Measurements from ENCODE around the gene MBTPS1. TPM values are rescaled to one million over a fixed set of nuclear protein-coding genes. Genes with fewer than 3 reads are reported as not detected.

The MBTPS1 gene
- polyA plus RNA-seq, 1 donor from 2014 or later: 66.9 TPM

- H3K79me2 ChIP-seq (replicated peaks; ENCODE audit: insufficient read depth, low read length): no peaks in the 10 kb centered on the region
- no peak overlapping the region for H3K4me3 ChIP-seq (ENCODE audit: low read length)
- no peaks in the 10 kb centered on the region for H3K9me2 ChIP-seq (ENCODE audit: insufficient read depth, low read length)
- H3F3A ChIP-seq (ENCODE audit: insufficient read depth, low read length, poor library complexity, severe bottlenecking): no peaks in the 10 kb centered on the region
- H3K27me3 ChIP-seq (ENCODE audit: insufficient read depth, low read depth, low read length): no peaks in the 10 kb centered on the region
- peaks cover 15% of the 10 kb centered on the region for H3K36me3 ChIP-seq (ENCODE audit: insufficient read depth, low read length)
- H3K9me3 ChIP-seq (ENCODE audit: low read length): no peaks in the 10 kb centered on the region
- no peak overlapping the region for H2AFZ ChIP-seq (ENCODE audit: low read depth, low read length)
- H3K4me2 ChIP-seq (ENCODE audit: low read length): no peak overlapping the region
- H3K9ac ChIP-seq (ENCODE audit: low read length): no peak overlapping the region
- H4K20me1 ChIP-seq (ENCODE audit: insufficient read depth): no peaks in the 10 kb centered on the region
- H3K27ac ChIP-seq (ENCODE audit: low read length): no peak overlapping the region
- TF ChIP-seq EP300 (conservative IDR thresholded peaks at IDR 0.05; ENCODE audit: poor library complexity, severe bottlenecking) (no peak), MXI1 (conservative IDR thresholded peaks at IDR 0.05; ENCODE audit: poor library complexity, severe bottlenecking) (no peak), CTCF (IDR thresholded peaks at IDR 0.05; ENCODE audit: poor library complexity, severe bottlenecking) (no peak)
Observed at GRCh38 chr16:84069540-84069939, 47.2 kb downstream of the MBTPS1 start.

DNA sequence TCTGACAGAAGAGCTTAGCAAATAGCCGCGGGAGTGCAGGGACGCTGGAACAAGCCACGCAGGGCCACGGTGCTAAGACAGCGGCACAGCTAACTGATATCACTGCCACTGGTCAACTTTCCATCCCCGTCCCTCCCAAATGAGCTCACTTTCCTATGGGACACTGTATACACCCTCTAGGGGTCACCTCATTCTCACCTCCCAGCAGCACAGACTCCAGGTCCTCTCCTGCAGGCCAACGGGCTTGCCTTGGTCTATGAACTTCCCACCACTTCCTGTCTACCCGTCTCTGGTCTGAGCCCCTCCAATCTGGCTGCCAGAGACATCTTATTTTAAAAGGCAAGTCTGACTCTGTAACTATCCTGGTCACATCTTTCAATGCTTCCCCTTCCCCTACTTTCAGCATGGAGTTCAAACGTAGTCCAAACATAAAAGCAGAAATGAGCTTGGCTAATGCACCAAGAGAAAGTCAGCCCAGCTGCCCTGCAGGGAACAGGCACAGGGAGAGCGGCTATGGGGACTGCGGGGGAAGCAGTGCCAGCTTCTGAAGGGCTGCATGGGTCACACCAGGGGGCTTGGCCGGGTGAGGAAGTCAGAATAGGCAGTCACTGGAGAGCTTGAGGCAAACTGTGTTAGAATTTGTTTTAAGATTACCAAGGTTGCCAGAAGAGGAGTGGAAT is 47.8 kb downstream of the MBTPS1 start:
- TF ChIP-seq TAF1 (IDR thresholded peaks at IDR 0.05; ENCODE audit: low read depth) (no peak), SMC3 (conservative IDR thresholded peaks at IDR 0.05; ENCODE audit: poor library complexity) (no peak), EZH2 (IDR thresholded peaks at IDR 0.05; ENCODE audit: borderline replicate concordance, insufficient read depth, low read length, poor library complexity, severe bottlenecking) (no peak), MXI1 (conservative IDR thresholded peaks at IDR 0.05; ENCODE audit: poor library complexity, severe bottlenecking) (no peak), EP300 (conservative IDR thresholded peaks at IDR 0.05; ENCODE audit: poor library complexity, severe bottlenecking) (no peak), RAD21 (conservative IDR thresholded peaks at IDR 0.05) (no peak), REST (IDR thresholded peaks at IDR 0.05; ENCODE audit: borderline replicate concordance) (no peak), CTCF (IDR thresholded peaks at IDR 0.05; ENCODE audit: poor library complexity, severe bottlenecking) (no peak)
- H3K9ac ChIP-seq (ENCODE audit: low read length): no peak overlapping the region
- no peaks in the 10 kb centered on the region for H3K79me2 ChIP-seq (replicated peaks; ENCODE audit: insufficient read depth, low read length)
- no peaks in the 10 kb centered on the region for H3F3A ChIP-seq (ENCODE audit: insufficient read depth, low read length, poor library complexity, severe bottlenecking)
- peaks cover 15% of the 10 kb centered on the region for H3K36me3 ChIP-seq (ENCODE audit: insufficient read depth, low read length)
- H3K9me3 ChIP-seq (ENCODE audit: low read length): no peaks in the 10 kb centered on the region
- H3K27me3 ChIP-seq (ENCODE audit: insufficient read depth, low read depth, low read length): no peaks in the 10 kb centered on the region
- no peak overlapping the region for H3K4me3 ChIP-seq (ENCODE audit: low read length)
- H3K9me2 ChIP-seq (ENCODE audit: insufficient read depth, low read length): no peaks in the 10 kb centered on the region
- no peak overlapping the region for H3K27ac ChIP-seq (ENCODE audit: low read length)
- no peak overlapping the region for H2AFZ ChIP-seq (ENCODE audit: low read depth, low read length)
- H3K4me2 ChIP-seq (ENCODE audit: low read length): no peak overlapping the region
- no peaks in the 10 kb centered on the region for H4K20me1 ChIP-seq (ENCODE audit: insufficient read depth)

All from neural cell (in vitro differentiated cells).